Measurements from ENCODE around the gene GHRHR. TPM values are rescaled to one million over a fixed set of nuclear protein-coding genes. Genes with fewer than 3 reads are reported as not detected.

The GHRHR gene
- total and polyA plus RNA-seq, 10 of the 15 experiments (the other 5 are each of a cell fraction or from before 2014, with no cell fraction given), result not detected

- DNase-seq (ENCODE audit: low read depth, low spot score) (no peak), FAIRE-seq (no peak), ATAC-seq (no peak)
- intact Hi-C loops (cut with micrococcal nuclease; ENCODE audit: unreplicated experiment) (no loop called here), in situ Hi-C loops (cut with MboI) (no loop called here)
- ChIA-PET SMC1A (ENCODE audit: uncharacterized antibody, unreplicated experiment) (no interaction called here), CTCF (no interaction called here), POLR2A (no interaction called here), RAD21 (ENCODE audit: unreplicated experiment) (no interaction called here)
- Histone ChIP-seq H3K9ac (ENCODE audit: control insufficient read depth, insufficient read depth, low read length) (no peak overlapping the region), H3K36me3 (ENCODE audit: control insufficient read depth in 2 of 2, insufficient read depth in 2 of 2, low read length in 1 of 2) (no peaks in the 10 kb centered on the region), H3K27ac (ENCODE audit: control insufficient read depth, insufficient read depth) (no peak overlapping the region), H3K9me3 (replicated peaks; ENCODE audit: control insufficient read depth, insufficient read depth, low read length) (no peaks in the 10 kb centered on the region), H3K4me1 (ENCODE audit: control insufficient read depth, insufficient read depth, low read length) (no peaks in the 10 kb centered on the region), H3K4me2 (ENCODE audit: control insufficient read depth, insufficient read depth) (no peak overlapping the region), H3K4me3 (no peak overlapping the region), H4K20me1 (ENCODE audit: control insufficient read depth, insufficient read depth) (no peaks in the 10 kb centered on the region), H2AFZ (ENCODE audit: control insufficient read depth, low read depth, low read length) (no peak overlapping the region), H3K79me2 (ENCODE audit: control insufficient read depth, insufficient read depth, low read length) (no peaks in the 10 kb centered on the region), H3K27me3 (replicated peaks in 1 of 2; ENCODE audit: control insufficient read depth in 2 of 2, insufficient read depth in 2 of 2, low read length in 1 of 2) (no peaks in the 10 kb centered on the region; a peak in 1 of 4 replicates)
- 41% methylated on average over 7 of the region's 7 CpGs for WGBS (ENCODE audit: insufficient coverage, insufficient replicate concordance, low lambda C conversion rate, missing lambda C conversion rate)
- BruUV-seq (replicated peaks), result no TSS peak
- no peak for TF ChIP-seq ZNF592 (IDR thresholded peaks at IDR 0.05)
- TF ChIP-seq PRDM15 (CRISPR knock-in tag; IDR thresholded peaks at IDR 0.05), result no peak
Measured at GRCh38 chr7:30916767-30917166, 47.0 kb upstream of the GHRHR start.

Measured in GM12878 (cell line).